ENCODE measurements around the gene CLCNKB. TPM values are rescaled to one million over a fixed set of nuclear protein-coding genes. Genes with fewer than 3 reads are reported as not detected.
A peak's percentile ranks its signal among the peaks of the same experiment; 100 is the strongest.

Gene CLCNKB
- total RNA-seq, 1 donor from 2014 or later = 0.64 TPM

- peaks cover 32% of the 10 kb centered on the region for H3K4me1 ChIP-seq (ENCODE audit: insufficient read depth, low read length)
- TF ChIP-seq CTCF (IDR thresholded peaks at IDR 0.05; ENCODE audit: insufficient read depth, low read depth, low read length) (peak; percentile 6), EZH2 (IDR thresholded peaks at IDR 0.05; ENCODE audit: insufficient read depth, low read length) (no peak)
- H3K9me3 ChIP-seq (ENCODE audit: insufficient read depth, low read depth, low read length) = no peaks in the 10 kb centered on the region
- Mint-ChIP-seq H3K27ac (ENCODE audit: unreplicated experiment) (no peak within 1 kb of the TSS), H3K36me3 (ENCODE audit: low read depth, unreplicated experiment) (no peaks in the 10 kb centered on the region), H3K9me3 (ENCODE audit: unreplicated experiment) (no peaks in the 10 kb centered on the region), H3K4me1 (ENCODE audit: low read depth, unreplicated experiment) (peaks cover 5% of the 10 kb centered on the region), H3K27me3 (ENCODE audit: low read depth, unreplicated experiment) (peaks cover 34% of the 10 kb centered on the region), H3K4me3 (ENCODE audit: unreplicated experiment) (peak within 1 kb of the TSS; percentile 80)
- no peaks in the 10 kb centered on the region for H3K79me2 ChIP-seq (ENCODE audit: insufficient read depth, low read length)
- H2AFZ ChIP-seq (ENCODE audit: low read depth, low read length) = peak within 1 kb of the TSS; percentile 68
- H3K4me3 ChIP-seq (ENCODE audit: insufficient read depth, low read depth, low read length) = peak within 1 kb of the TSS; percentile 46
- H4K20me1 ChIP-seq (ENCODE audit: insufficient read depth, low read length) = no peaks in the 10 kb centered on the region
- H3K4me2 ChIP-seq (ENCODE audit: low read length) = peak within 1 kb of the TSS; percentile 84
- H3K36me3 ChIP-seq (ENCODE audit: insufficient read depth, low read length) = no peaks in the 10 kb centered on the region
- H3K27me3 ChIP-seq (ENCODE audit: insufficient read depth, low read length) = no peaks in the 10 kb centered on the region
- H3K27ac ChIP-seq (ENCODE audit: low read depth, low read length) = no peak within 1 kb of the TSS
- peak within 1 kb of the TSS; percentile 46 for H3K9ac ChIP-seq (ENCODE audit: low read length)
- FAIRE-seq (no peak), DNase-seq (ENCODE audit: low read depth) (no peak)
Measured at GRCh38 chr1:16073490-16074119, 30.0 kb downstream of the CLCNKB start, which contains the start of gene FAM131C. FAM131C (minus strand) TSS chr1:16073651; CDS start chr1:16073442, 209 bp downstream.

DNA sequence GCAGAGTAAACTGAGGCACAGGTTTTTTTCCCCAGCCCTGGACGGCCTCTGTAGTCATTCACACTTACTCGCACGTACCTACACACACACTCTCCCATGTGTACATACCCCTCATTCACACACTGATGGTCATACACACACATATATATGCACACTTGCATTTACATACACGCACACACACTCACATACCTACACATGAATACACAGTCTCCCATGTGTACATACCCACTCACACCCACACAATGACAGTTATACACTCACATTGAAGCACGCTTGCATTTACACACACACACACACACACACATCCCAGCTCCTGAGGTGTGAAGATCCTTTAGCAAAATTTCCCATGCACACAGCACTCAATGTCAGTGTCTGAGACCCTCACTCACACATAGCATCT is 30.6 kb downstream of the CLCNKB start:
- FAIRE-seq (peak; percentile 43), DNase-seq (ENCODE audit: low read depth) (no peak)
- TF ChIP-seq EZH2 (IDR thresholded peaks at IDR 0.05; ENCODE audit: insufficient read depth, low read length) (no peak), CTCF (IDR thresholded peaks at IDR 0.05; ENCODE audit: insufficient read depth, low read depth, low read length) (no peak)
- Histone ChIP-seq H3K27me3 (ENCODE audit: insufficient read depth, low read length) (no peaks in the 10 kb centered on the region), H3K79me2 (ENCODE audit: insufficient read depth, low read length) (no peaks in the 10 kb centered on the region), H3K4me3 (ENCODE audit: insufficient read depth, low read depth, low read length) (peak overlapping the region; percentile 46), H3K4me1 (ENCODE audit: insufficient read depth, low read length) (peaks cover 35% of the 10 kb centered on the region), H4K20me1 (ENCODE audit: insufficient read depth, low read length) (no peaks in the 10 kb centered on the region), H3K36me3 (ENCODE audit: insufficient read depth, low read length) (no peaks in the 10 kb centered on the region), H2AFZ (ENCODE audit: low read depth, low read length) (no peak overlapping the region), H3K9ac (ENCODE audit: low read length) (no peak overlapping the region), H3K9me3 (ENCODE audit: insufficient read depth, low read depth, low read length) (no peaks in the 10 kb centered on the region), H3K27ac (ENCODE audit: low read depth, low read length) (no peak overlapping the region), H3K4me2 (ENCODE audit: low read length) (peak overlapping the region; percentile 84)
- Mint-ChIP-seq H3K4me3 (ENCODE audit: unreplicated experiment) (peak overlapping the region; percentile 80), H3K27ac (ENCODE audit: unreplicated experiment) (no peak overlapping the region), H3K4me1 (ENCODE audit: low read depth, unreplicated experiment) (peaks cover 5% of the 10 kb centered on the region), H3K27me3 (ENCODE audit: low read depth, unreplicated experiment) (peaks cover 34% of the 10 kb centered on the region), H3K36me3 (ENCODE audit: low read depth, unreplicated experiment) (no peaks in the 10 kb centered on the region), H3K9me3 (ENCODE audit: unreplicated experiment) (no peaks in the 10 kb centered on the region)
